Effector memory CD8-positive, alpha-beta T cell (primary cell): ENCODE results near the gene ACAD8.
A peak's percentile ranks its signal among the peaks of the same experiment; 100 is the strongest.
"Not testable (repeated sequence)": the region's sequence is repeated elsewhere in the genome, so short reads cannot be mapped to it uniquely, and the experiment has no call there.

ENCODE experiments used
- ATAC-seq: fragments of 150-1000 bp; cut with Tn5 transposase; replicated peaks from 2 replicates; pipeline ENCODE4 v1.10.0; 2021; ENCODE audit warnings: mild to moderate bottlenecking, moderate library complexity
- DNase-seq, 3 experiments: peaks; one replicate each; pipeline ENCODE4 v3.0.0; 2021
- H3K27ac Mint-ChIP-seq, 2 donors: one replicate each; pipeline ENCODE4 v1.8.0; 2022; ENCODE audit warnings: mild to moderate bottlenecking in 2 of 2, mixed read lengths in 2 of 2, moderate library complexity in 2 of 2
- H3K27me3 Mint-ChIP-seq, 2 donors: one replicate each; pipeline ENCODE4 v1.8.0; 2022; ENCODE audit warnings: mixed read lengths in 2 of 2
- H3K36me3 Mint-ChIP-seq: one replicate; pipeline ENCODE4 v1.8.0; 2022; ENCODE audit warnings: mild to moderate bottlenecking, moderate library complexity, mixed read lengths; ENCODE audit not compliant: insufficient read depth
- H3K4me1 Mint-ChIP-seq, 2 donors: one replicate each; pipeline ENCODE4 v1.8.0; 2022; ENCODE audit warnings: low read depth in 2 of 2, mixed read lengths in 2 of 2
- H3K4me3 Mint-ChIP-seq, 2 donors: one replicate each; pipeline ENCODE4 v1.8.0; 2022; ENCODE audit warnings: mild to moderate bottlenecking in 2 of 2, mixed read lengths in 2 of 2, moderate library complexity in 2 of 2
- H3K9me3 Mint-ChIP-seq, 2 donors: one replicate each; pipeline ENCODE4 v1.8.0; 2022; ENCODE audit warnings: mixed read lengths in 2 of 2

ACAD8 gene

DNA sequence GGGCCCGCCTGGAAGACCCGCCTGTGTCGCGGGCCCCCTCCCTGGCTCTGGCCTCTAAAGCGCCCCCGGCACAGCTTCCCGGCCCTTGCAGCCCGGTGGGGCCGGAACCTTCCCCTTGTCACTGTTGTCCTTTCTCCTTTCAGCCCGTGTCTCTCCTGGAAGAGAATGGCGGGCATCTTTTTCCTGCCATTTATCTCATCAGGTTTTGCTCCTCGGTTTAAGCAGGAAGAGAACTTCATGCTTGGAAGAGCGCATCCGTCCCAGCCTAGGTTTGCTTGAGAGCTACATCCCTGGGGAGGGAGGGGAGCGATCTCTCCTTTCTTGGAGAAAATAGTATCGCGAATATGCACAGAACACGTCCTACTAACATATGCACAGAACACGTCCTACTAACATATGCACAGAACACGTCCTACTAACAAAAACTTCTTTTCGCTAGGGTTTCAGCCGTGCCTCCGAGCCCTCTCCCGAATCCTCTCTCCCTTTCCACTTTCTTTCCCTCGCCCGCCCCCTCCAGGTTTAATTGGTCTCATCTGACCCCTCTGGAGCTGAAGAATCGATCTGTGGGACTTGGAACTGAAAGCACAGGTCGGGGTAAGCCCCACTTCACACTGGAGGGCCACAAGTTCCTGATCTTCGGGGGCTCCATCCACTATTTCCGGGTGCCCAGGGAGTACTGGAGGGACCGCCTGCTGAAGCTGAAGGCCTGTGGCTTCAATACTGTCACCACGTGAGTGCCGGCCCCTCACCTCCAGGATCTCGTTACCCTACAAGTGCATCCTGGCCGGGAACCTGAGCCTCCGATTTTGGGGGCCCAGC is 24.0 kb downstream of the ACAD8 start:
- no peaks in the 10 kb centered on the region for H3K9me3 Mint-ChIP-seq
- H3K36me3 Mint-ChIP-seq = no peaks in the 10 kb centered on the region
- H3K4me1 Mint-ChIP-seq = peaks cover 10 to 22% of the 10 kb centered on the region in 2 donors
- peak overlapping the region in 1 of 2 donors; percentile 54 for H3K27ac Mint-ChIP-seq
- H3K27me3 Mint-ChIP-seq = peaks cover 0 to 20% of the 10 kb centered on the region in 2 donors
- H3K4me3 Mint-ChIP-seq = peak overlapping the region; percentile 81 to 85
- no peak for ATAC-seq
- DNase-seq = no peak

- Mint-ChIP-seq H3K9me3 (no peaks in the 10 kb centered on the region), H3K4me1 (peaks cover 10 to 17% of the 10 kb centered on the region in 2 donors), H3K27me3 (peaks cover 0 to 16% of the 10 kb centered on the region in 2 donors), H3K36me3 (no peaks in the 10 kb centered on the region), H3K4me3 (no peak overlapping the region), H3K27ac (no peak overlapping the region)
- DNase-seq = no peak
- ATAC-seq = no peak
These were observed 25.0 kb downstream of the ACAD8 start for GRCh38 chr11:134278356-134278755.

DNA sequence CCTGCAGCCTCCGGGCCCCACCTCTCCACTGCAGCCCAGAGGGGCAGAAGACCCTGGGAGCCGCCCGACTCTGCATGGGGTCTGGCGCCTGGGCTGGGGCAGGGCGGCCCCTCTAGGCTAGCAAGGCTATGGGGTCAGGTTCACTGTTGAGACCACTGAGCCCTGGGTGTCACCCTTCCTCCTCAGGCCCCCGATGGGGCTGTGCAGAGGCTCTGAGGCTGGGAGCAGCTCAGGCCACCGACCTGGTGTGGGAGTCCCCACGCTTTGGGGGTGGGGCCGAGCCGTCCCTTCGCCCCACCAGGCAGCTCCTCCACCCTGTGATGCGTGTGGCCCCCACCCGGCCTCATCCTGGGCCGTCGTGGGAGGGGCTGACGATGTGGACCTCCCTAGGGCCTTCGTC is 28.3 kb downstream of the ACAD8 start:
- not testable (repeated sequence) for H3K27ac Mint-ChIP-seq, ATAC-seq, H3K4me3 Mint-ChIP-seq, H3K4me1 Mint-ChIP-seq, H3K36me3 Mint-ChIP-seq, DNase-seq, H3K9me3 Mint-ChIP-seq
- H3K27me3 Mint-ChIP-seq = peaks cover 0 to 35% of the 10 kb centered on the region in 2 donors

GRCh38 chr11:134282121-134283045 is 29.0 kb downstream of the ACAD8 start:
- Mint-ChIP-seq H3K4me3 (no peak overlapping the region), H3K4me1 (peaks cover 0 to under 1% of the 10 kb centered on the region in 2 donors), H3K27ac (no peak overlapping the region), H3K27me3 (peaks cover 0 to 30% of the 10 kb centered on the region in 2 donors), H3K9me3 (no peaks in the 10 kb centered on the region), H3K36me3 (no peaks in the 10 kb centered on the region)
- no peak for ATAC-seq
- DNase-seq = no peak

DNA sequence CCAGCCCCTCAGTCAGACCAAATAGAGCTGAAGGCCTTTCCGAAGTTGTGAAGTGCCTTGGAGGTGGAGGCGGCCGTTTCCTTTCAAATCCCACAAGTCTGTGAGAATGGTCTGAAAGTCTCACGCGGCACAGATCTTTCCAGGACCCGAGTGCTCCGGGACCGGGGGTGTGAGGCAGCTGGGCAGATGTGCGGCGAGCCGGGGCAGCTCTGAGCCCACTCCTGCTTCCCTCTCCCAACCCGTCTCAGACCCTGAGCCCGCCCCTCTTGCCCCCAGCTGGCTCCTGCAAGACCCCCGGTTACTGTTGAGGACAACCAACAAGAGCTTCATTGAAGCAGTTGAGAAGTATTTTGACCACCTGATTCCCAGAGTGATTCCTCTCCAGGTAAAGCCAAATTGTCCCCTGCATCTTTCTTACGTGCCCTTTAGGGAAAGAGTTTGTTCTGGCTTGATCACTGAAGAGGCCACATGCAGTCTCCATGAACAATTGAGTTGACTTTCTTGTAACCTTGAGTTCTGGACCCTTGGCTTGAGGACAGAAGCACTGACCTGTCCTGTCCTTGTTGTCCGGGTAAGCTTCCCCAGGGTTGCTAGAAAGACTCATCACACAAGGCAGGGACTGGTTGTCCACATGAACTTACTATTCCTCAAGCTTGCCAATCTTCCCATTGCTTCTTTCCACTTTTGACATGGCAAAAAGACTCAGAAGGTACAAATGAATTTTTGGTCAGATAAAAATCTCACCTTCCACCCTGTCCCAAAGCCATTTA is 30.3 kb downstream of the ACAD8 start:
- no peak for DNase-seq
- no peaks in the 10 kb centered on the region for H3K9me3 Mint-ChIP-seq
- no peak overlapping the region for H3K27ac Mint-ChIP-seq
- no peak for ATAC-seq
- H3K27me3 Mint-ChIP-seq = peaks cover 0 to 36% of the 10 kb centered on the region in 2 donors
- no peaks in the 10 kb centered on the region for H3K36me3 Mint-ChIP-seq
- no peak overlapping the region for H3K4me3 Mint-ChIP-seq
- no peaks in the 10 kb centered on the region for H3K4me1 Mint-ChIP-seq

GRCh38 chr11:134284349-134284748 is 31.0 kb downstream of the ACAD8 start:
- DNase-seq, H3K27ac Mint-ChIP-seq, H3K36me3 Mint-ChIP-seq, H3K4me3 Mint-ChIP-seq, H3K4me1 Mint-ChIP-seq, H3K9me3 Mint-ChIP-seq, ATAC-seq: not testable (repeated sequence)
- peaks cover 0 to 36% of the 10 kb centered on the region in 2 donors for H3K27me3 Mint-ChIP-seq

DNA sequence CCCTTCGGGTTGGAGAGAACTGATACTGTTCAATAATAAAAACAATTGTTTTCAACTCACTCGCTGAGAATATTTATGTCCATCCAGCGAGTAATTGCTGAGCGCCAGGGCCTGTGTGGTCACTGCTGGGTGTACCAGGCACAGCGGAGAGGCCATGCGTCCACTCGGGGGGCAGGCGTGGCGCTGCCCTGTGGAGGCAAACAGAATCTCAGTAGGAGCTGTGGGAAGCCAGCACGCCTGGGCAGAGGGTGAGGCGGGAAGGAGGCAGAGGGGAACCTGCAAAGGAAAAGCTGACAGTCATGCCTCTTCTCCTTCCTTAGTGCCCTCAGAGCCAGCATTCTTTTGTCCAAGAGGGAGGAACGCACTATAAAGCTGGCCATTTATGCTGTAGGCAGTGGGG is 34.2 kb downstream of the ACAD8 start:
- H3K9me3 Mint-ChIP-seq = no peaks in the 10 kb centered on the region
- peaks cover 0 to 40% of the 10 kb centered on the region in 2 donors for H3K27me3 Mint-ChIP-seq
- DNase-seq = no peak
- no peak overlapping the region for H3K4me3 Mint-ChIP-seq
- no peak overlapping the region for H3K27ac Mint-ChIP-seq
- H3K36me3 Mint-ChIP-seq = no peaks in the 10 kb centered on the region
- H3K4me1 Mint-ChIP-seq = no peaks in the 10 kb centered on the region
- ATAC-seq = no peak

- DNase-seq (no peak), ATAC-seq (no peak)
- Mint-ChIP-seq H3K27ac (no peak overlapping the region), H3K4me1 (no peaks in the 10 kb centered on the region), H3K9me3 (no peaks in the 10 kb centered on the region), H3K27me3 (peaks cover 0 to 38% of the 10 kb centered on the region in 2 donors), H3K4me3 (no peak overlapping the region), H3K36me3 (no peaks in the 10 kb centered on the region)
These were observed 35.1 kb downstream of the ACAD8 start for GRCh38 chr11:134288486-134288885.

GRCh38 chr11:134289167-134289566 is 35.8 kb downstream of the ACAD8 start:
- H3K4me1 Mint-ChIP-seq = no peaks in the 10 kb centered on the region
- no peaks in the 10 kb centered on the region for H3K9me3 Mint-ChIP-seq
- no peaks in the 10 kb centered on the region for H3K36me3 Mint-ChIP-seq
- peak overlapping the region in 1 of 2 donors; percentile 12 for H3K27ac Mint-ChIP-seq
- DNase-seq (no peak), ATAC-seq (no peak)
- H3K27me3 Mint-ChIP-seq = peaks cover 0 to 31% of the 10 kb centered on the region in 2 donors
- no peak overlapping the region for H3K4me3 Mint-ChIP-seq

DNA sequence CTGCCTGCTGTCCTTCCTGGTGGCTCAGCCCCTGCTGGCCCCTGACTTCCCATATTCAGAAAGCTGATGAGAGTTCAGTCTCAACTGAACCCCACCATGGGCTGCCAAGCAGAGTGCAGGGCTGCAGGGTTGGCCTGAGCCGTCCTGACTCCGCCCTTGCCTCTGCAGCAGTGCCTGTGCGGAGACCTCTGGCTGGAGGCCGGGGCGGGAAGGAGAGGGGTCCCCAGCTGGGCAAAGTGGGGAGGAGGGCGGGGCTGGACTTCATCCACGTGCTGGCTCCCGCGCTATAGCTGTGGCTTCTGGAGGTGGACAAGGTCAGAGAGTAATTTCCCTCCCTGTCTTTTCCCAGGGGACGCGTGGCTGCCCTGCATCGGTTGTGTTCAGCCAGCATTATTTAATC is 36.4 kb downstream of the ACAD8 start:
- Mint-ChIP-seq H3K27ac (no peak overlapping the region), H3K9me3 (no peaks in the 10 kb centered on the region), H3K27me3 (peaks cover 0 to 28% of the 10 kb centered on the region in 2 donors), H3K4me1 (no peaks in the 10 kb centered on the region), H3K4me3 (no peak overlapping the region), H3K36me3 (no peaks in the 10 kb centered on the region)
- ATAC-seq (no peak), DNase-seq (no peak)

GRCh38 chr11:134290646-134291045 is 37.3 kb downstream of the ACAD8 start:
- no peaks in the 10 kb centered on the region for H3K36me3 Mint-ChIP-seq
- H3K4me3 Mint-ChIP-seq = no peak overlapping the region
- DNase-seq (no peak), ATAC-seq (no peak)
- H3K4me1 Mint-ChIP-seq = no peaks in the 10 kb centered on the region
- peaks cover 0 to 28% of the 10 kb centered on the region in 2 donors for H3K27me3 Mint-ChIP-seq
- no peak overlapping the region for H3K27ac Mint-ChIP-seq
- H3K9me3 Mint-ChIP-seq = no peaks in the 10 kb centered on the region

DNA sequence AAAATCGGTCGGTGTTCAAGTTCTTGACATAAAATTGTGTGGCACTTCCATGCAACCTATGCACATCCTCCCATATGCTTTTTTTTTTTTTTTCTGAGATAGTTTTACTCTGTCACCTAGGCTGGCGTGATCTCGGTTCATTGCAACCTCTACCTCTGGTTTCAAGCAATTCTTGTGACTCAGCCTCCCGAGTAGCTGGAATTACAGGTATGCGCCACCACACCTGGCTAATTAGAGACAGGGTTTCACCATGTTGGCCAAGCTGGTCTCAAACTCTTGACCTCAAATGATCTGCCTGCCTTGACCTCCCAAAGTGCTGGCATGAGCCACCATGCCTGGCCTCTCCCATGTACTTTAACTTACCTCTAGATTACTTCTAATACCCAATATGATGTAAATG is 37.8 kb downstream of the ACAD8 start:
- Mint-ChIP-seq H3K4me1 (no peaks in the 10 kb centered on the region), H3K36me3 (no peaks in the 10 kb centered on the region), H3K27me3 (peaks cover 0 to 23% of the 10 kb centered on the region in 2 donors), H3K4me3 (no peak overlapping the region), H3K27ac (no peak overlapping the region), H3K9me3 (no peaks in the 10 kb centered on the region)
- DNase-seq (no peak), ATAC-seq (no peak)

GRCh38 chr11:134292661-134293060 is 39.3 kb downstream of the ACAD8 start:
- H3K9me3 Mint-ChIP-seq = no peaks in the 10 kb centered on the region
- H3K27me3 Mint-ChIP-seq = peaks cover 0 to 18% of the 10 kb centered on the region in 2 donors
- no peaks in the 10 kb centered on the region for H3K36me3 Mint-ChIP-seq
- no peak overlapping the region for H3K27ac Mint-ChIP-seq
- DNase-seq (no peak), ATAC-seq (no peak)
- no peaks in the 10 kb centered on the region for H3K4me1 Mint-ChIP-seq
- H3K4me3 Mint-ChIP-seq = no peak overlapping the region
